AG04450 (cell line): Measurements from ENCODE around the gene CABYR. TPM values are rescaled to one million over a fixed set of nuclear protein-coding genes. Genes with fewer than 3 reads are reported as not detected.

Experiments used
- CTCF ChIA-PET: fragments of 300-600, 350-600 bp; formaldehyde crosslinking; extraction: SDS; loops from one replicate; lab custom pipeline; 2022; ENCODE audit warnings: antibody characterized with exemption, inconsistent platforms; lab: Charles Lee
- POLR2A ChIA-PET: fragments of 350-600 bp; formaldehyde crosslinking; extraction: SDS; loops from one replicate; lab custom pipeline; 2021; ENCODE audit warnings: antibody characterized with exemption, inconsistent platforms; lab: Yijun Ruan, JAX
- DNase-seq: peaks from one replicate; pipeline ENCODE4 v3.0.0-alpha.2; 2011; ENCODE audit warnings: low read depth, low spot score
- H3K27ac ChIP-seq: one replicate; pipeline ENCODE4 v1.5.1; 2012; ENCODE audit warnings: low read depth, low read length, control low read depth
- H3K27me3 ChIP-seq: one replicate; pipeline ENCODE4 v1.6.0; 2012; ENCODE audit warnings: low read length; ENCODE audit not compliant: control insufficient read depth, insufficient read depth
- H3K4me3 ChIP-seq: 2 replicates; pipeline ENCODE4 v1.5.1; 2011; ENCODE audit warnings: mild to moderate bottlenecking, low read depth, low read length, control low read depth
- H3K9me3 ChIP-seq: 2 replicates; pipeline ENCODE4 v1.5.1; 2012; ENCODE audit warnings: low read length; ENCODE audit not compliant: control insufficient read depth, insufficient read depth
- CTCF ChIP-seq: IDR thresholded peaks from 2 replicates; pipeline ENCODE4 v1.5.1; 2011; ENCODE audit warnings: low read depth, low read length, control low read depth, inconsistent platforms
- polyA plus RNA-seq: library from polyadenylated mRNA; depleted of rRNA; stranded (reverse); fragments of >200 nt; gene quantifications from 2 replicates; pipeline ENCODE4 v1.2.3, GENCODE V29; 2011

Gene CABYR
- polyA plus RNA-seq, 1 experiment: 11.8 TPM

- Histone ChIP-seq H3K4me3 (no peak overlapping the region), H3K27me3 (no peaks in the 10 kb centered on the region), H3K27ac (no peak overlapping the region), H3K9me3 (no peaks in the 10 kb centered on the region)
- POLR2A ChIA-PET: no interaction called here
- no peak for TF ChIP-seq CTCF
- DNase-seq: no peak
- CTCF ChIA-PET: interaction anchor here (1.2 kb wide), 1 partner anchor 9 kb away, joined by 5 read pairs; no protein-coding TSS in a partner anchor
Observed at GRCh38 chr18:24185805-24186204, 46.9 kb downstream of the CABYR start.

GRCh38 chr18:24187049-24187448, 48.2 kb downstream of the CABYR start:
- no peak for DNase-seq
- Histone ChIP-seq H3K4me3 (no peak overlapping the region), H3K27me3 (no peaks in the 10 kb centered on the region), H3K27ac (no peak overlapping the region), H3K9me3 (no peaks in the 10 kb centered on the region)
- ChIA-PET POLR2A (no interaction called here), CTCF (interaction anchor here (5.9 kb wide), 1 partner anchor 10 kb away, joined by 57 read pairs; no protein-coding TSS in a partner anchor)
- TF ChIP-seq CTCF: no peak

DNA sequence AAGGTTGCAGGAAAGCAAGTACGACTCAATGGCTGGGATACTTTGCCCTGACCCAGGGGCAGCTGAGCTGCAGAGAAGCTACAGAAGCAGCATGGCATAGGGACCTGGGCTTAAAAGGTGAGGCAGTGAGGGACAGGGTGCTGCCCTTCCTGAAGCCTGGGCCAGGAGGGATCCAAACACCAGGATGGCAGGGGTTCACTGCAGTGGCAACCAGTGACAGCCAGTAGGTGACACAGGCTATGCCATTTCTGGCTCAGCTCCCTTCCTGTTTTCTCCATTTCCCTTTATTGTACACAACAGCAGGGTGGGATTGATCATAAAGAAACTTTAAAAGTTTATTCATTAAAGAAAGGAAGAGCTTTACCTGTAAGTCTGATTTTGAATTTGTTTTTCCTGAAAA, 48.8 kb downstream of the CABYR start:
- Histone ChIP-seq H3K27ac (no peak overlapping the region), H3K4me3 (no peak overlapping the region), H3K9me3 (no peaks in the 10 kb centered on the region), H3K27me3 (no peaks in the 10 kb centered on the region)
- POLR2A ChIA-PET: no interaction called here
- DNase-seq: no peak
- CTCF ChIA-PET: interaction anchor here (5.9 kb wide), 1 partner anchor 11 kb away, joined by 57 read pairs; no protein-coding TSS in a partner anchor
- no peak for TF ChIP-seq CTCF

DNA sequence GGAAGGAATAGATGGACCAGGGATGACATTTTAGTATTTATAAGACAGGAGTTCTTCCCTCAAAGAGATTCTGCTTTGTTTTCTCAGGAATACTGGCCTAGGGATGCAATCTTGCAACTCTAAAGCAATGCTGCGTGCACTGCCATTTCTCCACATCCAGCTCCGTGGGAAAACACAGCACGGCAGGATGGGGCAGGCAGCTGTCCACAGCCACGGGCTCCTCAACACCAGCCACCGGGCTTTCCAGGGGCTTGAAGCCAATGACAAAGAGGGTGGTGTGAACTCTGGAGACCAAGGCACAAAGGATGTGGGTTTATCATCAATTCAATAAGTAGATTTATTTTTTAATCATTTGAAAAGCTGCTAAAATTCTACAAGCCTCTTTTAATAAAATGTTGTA, 49.3 kb downstream of the CABYR start:
- Histone ChIP-seq H3K4me3 (no peak overlapping the region), H3K27me3 (no peaks in the 10 kb centered on the region), H3K9me3 (no peaks in the 10 kb centered on the region), H3K27ac (no peak overlapping the region)
- no peak for TF ChIP-seq CTCF
- ChIA-PET POLR2A (interaction anchor here (1.4 kb wide), 1 partner anchor 49 kb away, joined by 8 read pairs; the partner anchor contains the start of gene CABYR), CTCF (interaction anchor here (5.9 kb wide), 1 partner anchor 11 kb away, joined by 57 read pairs; no protein-coding TSS in a partner anchor)
- DNase-seq: no peak

DNA sequence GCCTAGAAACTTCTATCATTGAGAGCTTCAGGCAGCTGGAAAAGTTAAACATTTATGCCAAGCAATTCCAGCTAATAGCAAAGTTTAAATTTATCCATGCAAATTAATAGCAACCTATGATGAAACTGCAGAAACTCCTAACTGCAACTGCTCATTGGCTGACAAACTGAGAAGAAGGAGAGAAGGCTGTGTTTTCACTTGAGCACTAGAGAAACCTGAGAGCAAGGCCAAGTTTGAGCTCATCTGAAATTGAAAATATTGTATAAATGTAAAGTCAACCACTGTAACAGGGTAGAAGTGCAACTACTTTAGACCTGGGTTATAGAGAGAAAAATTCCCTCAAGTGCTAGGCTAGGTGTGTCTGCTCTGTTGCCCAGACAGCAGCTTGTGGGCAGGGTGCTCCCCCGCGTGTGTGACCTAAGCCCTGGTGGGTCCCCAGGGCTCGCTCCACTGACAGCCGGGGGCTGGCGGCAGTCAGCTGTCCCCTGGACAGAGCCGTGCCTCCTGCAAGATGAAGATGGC, 50.2 kb downstream of the CABYR start:
- ChIA-PET POLR2A (interaction anchor here (1.4 kb wide), 1 partner anchor 50 kb away, joined by 8 read pairs; the partner anchor contains the start of gene CABYR), CTCF (interaction anchor here (0.5 to 5.9 kb wide), 2 partner anchors 12 to 25 kb away, joined by 3 to 57 read pairs; no protein-coding TSS in a partner anchor)
- DNase-seq: no peak
- Histone ChIP-seq H3K27ac (no peak overlapping the region), H3K9me3 (no peaks in the 10 kb centered on the region), H3K4me3 (no peak overlapping the region), H3K27me3 (no peaks in the 10 kb centered on the region)
- no peak for TF ChIP-seq CTCF
